Measurements from ENCODE around the gene TMEM39B. TPM values are rescaled to one million over a fixed set of nuclear protein-coding genes. Genes with fewer than 3 reads are reported as not detected.
A peak's percentile ranks its signal among the peaks of the same experiment; 100 is the strongest.

Gene TMEM39B
- total RNA-seq, result 10 to 100 TPM in 5 of 7 donors, 1 to 10 TPM in 2; 6.4 to 18.6 (median 16.0) TPM
- 10 to 100 TPM; 10.5 to 12.0 (median 11.9) TPM for polyA plus RNA-seq
- long read RNA-seq, donor 1, partial matches to known transcripts, result 0 of 2 reads
- long read RNA-seq, donor 1, other reads (novel, unspliced or antisense), result 0 of 2 reads
- long read RNA-seq, donor 2, partial matches to known transcripts, result 0 of 3 reads
- long read RNA-seq, donor 2, other reads (novel, unspliced or antisense), result 0 of 3 reads

DNA sequence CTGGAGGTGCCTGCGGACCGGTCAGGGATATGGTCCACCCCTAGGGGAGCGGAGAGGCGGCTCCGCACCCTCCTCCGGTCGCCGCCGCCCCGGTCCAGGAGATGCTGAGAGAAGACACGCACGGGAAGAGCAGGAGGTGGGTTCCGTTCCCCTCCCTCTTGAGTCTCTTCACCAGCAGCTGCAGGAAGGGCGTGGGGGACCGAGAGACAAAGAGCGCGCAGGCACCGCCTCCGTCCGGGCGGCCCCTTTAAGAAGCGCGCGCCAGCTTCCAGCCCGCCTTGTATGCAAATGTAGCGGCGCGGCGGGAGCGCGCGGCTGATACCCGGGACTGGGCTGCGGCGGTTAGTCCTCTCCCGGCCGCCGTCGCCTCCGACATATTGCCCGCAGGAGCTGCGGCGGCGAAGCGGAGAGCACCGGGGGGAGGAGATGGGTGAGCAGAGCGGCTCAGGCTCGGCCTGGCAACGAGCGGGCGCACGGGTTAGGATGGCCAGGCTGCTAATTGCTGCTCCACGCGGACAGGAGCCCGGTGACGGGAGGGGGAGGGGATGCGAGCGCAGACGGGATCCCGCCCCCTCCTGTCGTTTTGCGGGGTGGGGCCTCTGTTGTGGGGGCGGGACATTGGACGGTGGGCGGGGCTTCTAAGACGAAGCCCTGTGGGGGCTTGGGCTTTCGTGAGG lies at the start of gene TMEM39B:
Gene TMEM39B (plus strand): TSS at position 318 of the 677 bp plus-strand sequence. CDS start 109 bp downstream, at position 427.
- Histone ChIP-seq H3K27ac (peak within 1 kb of the TSS; percentile 66 to 96 (median 92)), H3K4me3 (peak within 1 kb of the TSS; percentile 50 to 91 (median 69)), H3K36me3 (peaks cover 0 to 30% (median 23%) of the 10 kb centered on the region in 6 donors), H3K9me3 (no peaks in the 10 kb centered on the region), H3K27me3 (replicated peaks in 1 of 7) (no peaks in the 10 kb centered on the region), H3K4me1 (peaks cover 12 to 65% (median 27%) of the 10 kb centered on the region in 6 donors)
- intact Hi-C loops (cut with DNase I; ENCODE audit: low total_unique reads), result no loop called here
- DNase-seq, result peak; percentile 100
- TF ChIP-seq POLR2AphosphoS5 (IDR thresholded peaks at IDR 0.05) (peak; percentile 91 to 97 (median 93)), POLR2A (IDR thresholded peaks at IDR 0.05) (no peak)
- TF ChIP-seq, protein P1, sequence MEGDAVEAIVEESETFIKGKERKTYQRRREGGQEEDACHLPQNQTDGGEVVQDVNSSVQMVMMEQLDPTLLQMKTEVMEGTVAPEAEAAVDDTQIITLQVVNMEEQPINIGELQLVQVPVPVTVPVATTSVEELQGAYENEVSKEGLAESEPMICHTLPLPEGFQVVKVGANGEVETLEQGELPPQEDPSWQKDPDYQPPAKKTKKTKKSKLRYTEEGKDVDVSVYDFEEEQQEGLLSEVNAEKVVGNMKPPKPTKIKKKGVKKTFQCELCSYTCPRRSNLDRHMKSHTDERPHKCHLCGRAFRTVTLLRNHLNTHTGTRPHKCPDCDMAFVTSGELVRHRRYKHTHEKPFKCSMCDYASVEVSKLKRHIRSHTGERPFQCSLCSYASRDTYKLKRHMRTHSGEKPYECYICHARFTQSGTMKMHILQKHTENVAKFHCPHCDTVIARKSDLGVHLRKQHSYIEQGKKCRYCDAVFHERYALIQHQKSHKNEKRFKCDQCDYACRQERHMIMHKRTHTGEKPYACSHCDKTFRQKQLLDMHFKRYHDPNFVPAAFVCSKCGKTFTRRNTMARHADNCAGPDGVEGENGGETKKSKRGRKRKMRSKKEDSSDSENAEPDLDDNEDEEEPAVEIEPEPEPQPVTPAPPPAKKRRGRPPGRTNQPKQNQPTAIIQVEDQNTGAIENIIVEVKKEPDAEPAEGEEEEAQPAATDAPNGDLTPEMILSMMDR (IDR thresholded peaks at IDR 0.05 in 8 of 11, conservative IDR thresholded peaks at IDR 0.05 in 3 of 11), result peak in 2 of 11 experiments; percentile 8 to 20
- 0% methylated on average over 32 to 67 of the region's 67 CpGs for WGBS, 5 donors

DNA sequence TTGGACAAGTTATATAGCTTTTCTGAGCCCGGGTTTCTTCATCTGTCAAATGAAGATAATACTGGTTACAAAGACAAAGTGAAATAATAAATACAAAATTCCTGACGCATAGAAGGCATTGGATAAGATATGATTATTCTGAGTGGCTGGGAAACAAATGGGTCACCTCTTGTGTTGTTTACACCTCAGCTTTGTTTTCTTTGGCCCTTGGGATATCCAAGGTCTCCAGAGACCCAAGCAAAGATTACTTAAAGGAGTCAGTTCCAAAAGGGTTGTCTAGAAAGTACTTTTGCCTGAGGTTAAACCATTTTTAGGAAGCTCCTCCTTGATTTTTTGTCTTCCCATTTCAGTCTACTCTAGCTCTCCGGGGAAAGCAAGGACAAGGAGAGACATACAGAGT lies 49.4 kb upstream of the TMEM39B start:
- 83 to 90% (median 85%) methylated on average over 3 of the region's 3 CpGs for WGBS, 5 donors
- TF ChIP-seq, protein P1 (IDR thresholded peaks at IDR 0.05 in 8 of 11, conservative IDR thresholded peaks at IDR 0.05 in 3 of 11), result no peak
- TF ChIP-seq POLR2AphosphoS5 (IDR thresholded peaks at IDR 0.05) (no peak), POLR2A (IDR thresholded peaks at IDR 0.05) (no peak)
- Histone ChIP-seq H3K36me3 (peaks cover 0 to 53% (median 7%) of the 10 kb centered on the region in 6 donors), H3K9me3 (no peaks in the 10 kb centered on the region), H3K27me3 (replicated peaks in 1 of 7) (no peaks in the 10 kb centered on the region), H3K4me1 (peaks cover 23 to 100% (median 78%) of the 10 kb centered on the region in 6 donors), H3K27ac (no peak overlapping the region), H3K4me3 (no peak overlapping the region)
- intact Hi-C loops (cut with DNase I; ENCODE audit: low total_unique reads), result no loop called here
- DNase-seq, result no peak

DNA sequence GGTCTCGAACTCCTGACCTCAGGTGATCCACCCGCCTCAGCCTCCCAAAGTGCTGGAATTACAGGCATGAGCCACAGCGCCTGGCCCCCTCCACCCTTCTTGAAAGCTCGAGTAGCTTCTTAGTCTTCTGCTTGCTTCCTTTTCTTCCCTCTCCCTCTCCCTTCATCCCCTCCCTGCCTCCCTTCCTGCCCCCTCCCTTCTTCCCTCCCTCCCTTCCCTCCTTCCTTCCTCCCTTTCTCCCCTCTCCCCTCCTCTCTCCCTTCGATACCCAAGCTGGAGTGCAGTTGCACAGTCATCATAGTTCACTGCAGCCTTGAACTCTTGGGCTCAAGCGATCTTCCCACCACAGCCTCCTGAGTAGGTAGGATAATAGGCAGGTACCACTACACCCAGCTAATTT lies 47.2 kb upstream of the TMEM39B start:
- intact Hi-C loops (cut with DNase I; ENCODE audit: low total_unique reads), result no loop called here
- H3K9me3 ChIP-seq, result no peaks in the 10 kb centered on the region
- DNase-seq, result no peak
- WGBS, 5 donors, result 64 to 72% (median 65%) methylated on average over 6 of the region's 6 CpGs
- TF ChIP-seq, protein P1 (IDR thresholded peaks at IDR 0.05 in 8 of 11, conservative IDR thresholded peaks at IDR 0.05 in 3 of 11), result no peak
- TF ChIP-seq POLR2A (IDR thresholded peaks at IDR 0.05) (no peak), POLR2AphosphoS5 (IDR thresholded peaks at IDR 0.05) (no peak)
- H3K4me1 ChIP-seq, result peaks cover 12 to 97% (median 68%) of the 10 kb centered on the region in 6 donors
- peaks cover 0 to 56% (median 8%) of the 10 kb centered on the region in 6 donors for H3K36me3 ChIP-seq
- H3K27ac ChIP-seq, result peak overlapping the region in 1 of 8 donors; percentile 11
- no peak overlapping the region for H3K4me3 ChIP-seq
- H3K27me3 ChIP-seq (replicated peaks in 1 of 7), result no peaks in the 10 kb centered on the region

DNA sequence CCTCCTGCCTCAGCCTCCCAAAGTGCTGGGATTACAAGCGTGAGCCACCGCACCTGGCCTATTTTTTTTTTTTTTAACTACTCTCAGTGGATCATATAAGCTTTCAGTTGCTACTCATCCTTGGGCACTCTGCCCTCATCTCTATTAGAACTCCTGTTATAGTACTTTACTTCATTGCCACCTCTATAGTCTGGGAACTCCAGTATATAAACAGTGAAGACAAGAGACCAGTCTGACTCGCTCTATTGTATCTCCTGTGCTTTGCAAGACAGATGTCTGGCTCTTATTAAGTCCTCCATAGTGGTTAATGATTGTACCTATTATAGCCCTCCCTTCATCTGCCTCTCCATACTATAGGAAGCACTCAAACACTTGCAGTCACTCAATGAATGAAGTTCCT lies 44.0 kb upstream of the TMEM39B start:
- WGBS, 5 donors, result 96 to 98% (median 97%) methylated on average over 3 of the region's 3 CpGs
- DNase-seq, result no peak
- no peaks in the 10 kb centered on the region for H3K27me3 ChIP-seq (replicated peaks in 1 of 7)
- peaks cover 2 to 85% (median 42%) of the 10 kb centered on the region in 6 donors for H3K4me1 ChIP-seq
- TF ChIP-seq, protein P1 (IDR thresholded peaks at IDR 0.05 in 8 of 11, conservative IDR thresholded peaks at IDR 0.05 in 3 of 11), result no peak
- TF ChIP-seq POLR2A (IDR thresholded peaks at IDR 0.05) (no peak), POLR2AphosphoS5 (IDR thresholded peaks at IDR 0.05) (no peak)
- H3K9me3 ChIP-seq, result no peaks in the 10 kb centered on the region
- no peak overlapping the region for H3K4me3 ChIP-seq
- peaks cover 0 to 34% (median 15%) of the 10 kb centered on the region in 6 donors for H3K36me3 ChIP-seq
- intact Hi-C loops (cut with DNase I; ENCODE audit: low total_unique reads), result no loop called here
- no peak overlapping the region for H3K27ac ChIP-seq

Data from spleen (tissue), 13 donors.